PC-3 (cell line): ENCODE results near the gene CDH22. TPM values are rescaled to one million over a fixed set of nuclear protein-coding genes. Genes with fewer than 3 reads are reported as not detected.

ENCODE experiments used
- ATAC-seq: fragments of 200-7000 bp; cut with Tn5 transposase; 2 replicates; pipeline ENCODE4 v1.9.1; 2020; ENCODE audit warnings: mild to moderate bottlenecking, moderate library complexity
- BruUV-seq: library from RNA; stranded (reverse); fragments of 400-500 nt; replicated peaks from 2 replicates; lab custom pipeline; 2021; lab: Mats Ljungman, UMichigan
- CTCF ChIA-PET: fragments of 300-600 bp; sonication (Branson Sonifier 250); formaldehyde crosslinking; loops from one replicate; lab custom pipeline; 2022; ENCODE audit warnings: antibody characterized with exemption; lab: Charles Lee
- POLR2A ChIA-PET: fragments of 300-600 bp; sonication (Branson Sonifier 250); formaldehyde crosslinking; loops from one replicate; lab custom pipeline; 2022; ENCODE audit warnings: antibody characterized with exemption; ENCODE audit not compliant: unreplicated experiment; lab: Charles Lee
- DNase-seq: peaks from one replicate; pipeline ENCODE4 v3.0.0-alpha.2; 2015
- H2AFZ ChIP-seq: fragments of 300-600 bp; sonication (generic); 2 replicates; pipeline ENCODE4 v1.6.0; 2016; ENCODE audit warnings: antibody characterized with exemption, low read length
- H3F3A ChIP-seq: fragments of 300-600 bp; sonication (generic); one replicate; pipeline ENCODE4 v1.6.0; 2017; ENCODE audit warnings: antibody characterized with exemption, low read length, control low read depth, mild to moderate bottlenecking; ENCODE audit not compliant: unreplicated experiment
- H3K27ac ChIP-seq: fragments of 300-600 bp; sonication (generic); 2 replicates; pipeline ENCODE4 v1.5.1; 2016; ENCODE audit warnings: mild to moderate bottlenecking, low read length
- H3K27me3 ChIP-seq: fragments of 300-600 bp; sonication (generic); 2 replicates; pipeline ENCODE4 v1.6.1; 2016; ENCODE audit warnings: low read length, mixed read lengths
- H3K36me3 ChIP-seq: fragments of 300-600 bp; sonication (generic); 2 replicates; pipeline ENCODE4 v1.6.1; 2016; ENCODE audit warnings: low read depth, mixed run types, low read length, mixed read lengths
- H3K4me1 ChIP-seq: fragments of 300-600 bp; sonication (generic); 2 replicates; pipeline ENCODE4 v1.5.1; 2016; ENCODE audit warnings: low read length; ENCODE audit not compliant: insufficient read depth
- H3K4me2 ChIP-seq: fragments of 300-600 bp; sonication (generic); 2 replicates; pipeline ENCODE4 v1.6.0; 2016; ENCODE audit warnings: low read length
- H3K4me3 ChIP-seq: fragments of 300-600 bp; sonication (generic); 2 replicates; pipeline ENCODE4 v1.5.1; 2016; ENCODE audit warnings: mild to moderate bottlenecking, low read length, mixed read lengths
- H3K79me2 ChIP-seq: fragments of 300-600 bp; sonication (generic); 2 replicates; pipeline ENCODE4 v1.6.1; 2017; ENCODE audit warnings: low read length, mixed read lengths
- H3K9ac ChIP-seq: fragments of 300-600 bp; sonication (generic); 2 replicates; pipeline ENCODE4 v1.6.0; 2016; ENCODE audit warnings: mild to moderate bottlenecking, low read length
- H3K9me2 ChIP-seq: fragments of 300-600 bp; sonication (generic); replicated peaks from 2 replicates; pipeline ENCODE4 v1.6.1; 2016; ENCODE audit warnings: mixed run types, low read length, mixed read lengths
- H3K9me3 ChIP-seq: fragments of 300-600 bp; sonication (generic); 2 replicates; pipeline ENCODE4 v1.6.1; 2016; ENCODE audit warnings: low read length, mixed read lengths
- H4K20me1 ChIP-seq: fragments of 300-600 bp; sonication (generic); 2 replicates; pipeline ENCODE4 v1.6.1; 2016; ENCODE audit warnings: low read length, mixed read lengths
- CTCF ChIP-seq: fragments of 300-600 bp; sonication (generic); conservative IDR thresholded peaks from 2 replicates; pipeline ENCODE4 v1.5.1; 2017; ENCODE audit warnings: antibody characterized with exemption, low read depth, mild to moderate bottlenecking, low read length
- EZH2 ChIP-seq: fragments of 300-600 bp; sonication (generic); IDR thresholded peaks from one replicate; pipeline ENCODE4 v1.6.1; 2017; ENCODE audit warnings: antibody characterized with exemption, mild to moderate bottlenecking, low read length; ENCODE audit not compliant: unreplicated experiment
- EZH2phosphoT487 ChIP-seq: fragments of 300-600 bp; sonication (generic); IDR thresholded peaks from 2 replicates; pipeline ENCODE4 v1.6.1; 2018; ENCODE audit warnings: mild to moderate bottlenecking, antibody characterized with exemption, low read length, borderline replicate concordance
- intact Hi-C: fragments of 100-400 bp; cut with micrococcal nuclease; formaldehyde crosslinking; loops from 2 replicates; pipeline ENCODE4 v1.9.0; 2023
- total RNA-seq: library from RNA; depleted of rRNA; stranded (reverse); fragments of >200 nt; gene quantifications from 2 replicates; pipeline ENCODE4 v1.2.3, GENCODE V29; 2014

Gene CDH22
- total RNA-seq, 1 experiment from 2014 or later, result not detected

- peaks cover 83% of the 10 kb centered on the region for H3K27me3 ChIP-seq
- intact Hi-C loops, result no loop called here
- H3K4me1 ChIP-seq, result no peaks in the 10 kb centered on the region
- no peak overlapping the region for H3K4me2 ChIP-seq
- H3K36me3 ChIP-seq, result no peaks in the 10 kb centered on the region
- H2AFZ ChIP-seq, result no peak overlapping the region
- no peak overlapping the region for H3K9ac ChIP-seq
- no peaks in the 10 kb centered on the region for H3K9me2 ChIP-seq
- POLR2A ChIA-PET, result no interaction called here
- TF ChIP-seq EZH2 (no peak), CTCF (no peak), EZH2phosphoT487 (no peak)
- H3K4me3 ChIP-seq, result no peak overlapping the region
- no peaks in the 10 kb centered on the region for H3K9me3 ChIP-seq
- no TSS peak for BruUV-seq
- H3F3A ChIP-seq, result no peaks in the 10 kb centered on the region
- H4K20me1 ChIP-seq, result no peaks in the 10 kb centered on the region
- CTCF ChIA-PET, result no interaction called here
- no peak for ATAC-seq
- no peaks in the 10 kb centered on the region for H3K79me2 ChIP-seq
- no peak for DNase-seq
- H3K27ac ChIP-seq, result no peak overlapping the region
Measured at GRCh38 chr20:46160661-46161060, 147.6 kb downstream of the CDH22 start.

DNA sequence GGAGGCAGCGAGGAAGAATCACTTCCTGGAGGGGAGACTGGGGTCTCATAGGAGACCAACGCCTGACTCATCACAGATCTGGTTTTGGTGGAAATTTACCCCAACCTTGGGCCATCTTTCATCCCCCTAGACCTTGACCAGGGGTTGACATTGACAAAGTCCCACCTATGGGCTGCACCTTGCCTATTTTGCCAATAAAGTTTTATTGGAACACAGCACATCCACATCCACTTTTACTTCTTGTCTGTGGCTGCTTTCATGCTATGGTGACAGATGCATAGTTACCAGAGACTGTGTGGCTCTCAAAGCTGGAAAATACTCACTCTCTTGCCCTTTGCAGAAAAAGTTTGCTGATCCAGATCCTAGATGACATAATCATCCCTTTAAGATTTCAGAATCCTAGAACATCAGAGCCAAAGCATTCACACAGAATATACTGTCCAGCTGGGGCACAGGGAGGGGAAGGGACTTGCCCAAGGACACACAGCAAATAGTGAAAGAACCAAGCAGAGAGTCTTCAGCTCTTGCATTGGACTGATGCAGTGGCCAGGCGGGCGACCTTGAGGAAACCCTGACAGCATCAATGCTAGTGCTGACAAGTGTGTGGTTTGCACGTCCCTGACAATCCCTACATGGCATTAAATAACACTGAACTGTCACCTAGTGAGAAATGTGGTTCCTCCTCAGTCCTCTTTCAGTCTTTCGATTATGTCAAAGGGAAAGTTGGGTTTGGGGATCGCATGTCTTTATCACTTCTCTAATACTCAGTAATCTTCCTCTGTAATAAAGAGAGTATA is 149.0 kb downstream of the CDH22 start:
- ChIA-PET CTCF (no interaction called here), POLR2A (no interaction called here)
- Histone ChIP-seq H3K4me2 (no peak overlapping the region), H4K20me1 (no peaks in the 10 kb centered on the region), H3F3A (no peaks in the 10 kb centered on the region), H3K4me1 (no peaks in the 10 kb centered on the region), H3K4me3 (no peak overlapping the region), H3K9me2 (no peaks in the 10 kb centered on the region), H3K27ac (no peak overlapping the region), H3K27me3 (peaks cover 81% of the 10 kb centered on the region), H3K36me3 (no peaks in the 10 kb centered on the region), H3K9ac (no peak overlapping the region), H3K79me2 (no peaks in the 10 kb centered on the region), H3K9me3 (no peaks in the 10 kb centered on the region), H2AFZ (no peak overlapping the region)
- no peak for ATAC-seq
- BruUV-seq, result no TSS peak
- DNase-seq, result no peak
- intact Hi-C loops, result no loop called here
- no peak for TF ChIP-seq EZH2phosphoT487
- no peak for TF ChIP-seq CTCF
- TF ChIP-seq EZH2, result no peak

DNA sequence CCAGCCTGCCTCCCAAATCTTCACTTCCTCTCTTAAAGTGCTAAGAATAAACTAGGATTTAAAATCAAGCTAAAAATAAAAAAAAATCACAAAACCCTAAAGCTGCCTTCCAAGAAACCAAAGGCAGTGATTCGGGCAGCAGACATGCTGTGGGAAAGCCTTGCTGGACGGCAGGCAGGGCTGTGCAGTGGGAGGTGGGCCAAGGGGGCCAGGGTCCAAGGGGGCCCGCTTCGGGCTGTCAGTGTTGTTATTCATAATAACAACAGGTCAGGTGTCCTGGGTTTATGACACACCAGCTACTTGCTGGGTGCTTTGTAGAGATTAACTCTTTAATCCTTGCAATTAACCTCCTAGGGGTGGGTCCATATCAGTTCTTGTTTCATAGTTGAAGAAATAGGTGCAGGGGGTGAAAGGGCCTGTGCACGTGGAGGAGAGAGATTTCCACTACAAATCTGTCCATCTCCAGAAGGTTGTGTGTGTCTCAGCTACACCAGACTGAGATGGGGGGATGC is 149.8 kb downstream of the CDH22 start:
- Histone ChIP-seq H3K9me2 (no peaks in the 10 kb centered on the region), H3K4me3 (no peak overlapping the region), H3K27ac (no peak overlapping the region), H2AFZ (no peak overlapping the region), H3K4me2 (no peak overlapping the region), H3K9me3 (no peaks in the 10 kb centered on the region), H4K20me1 (no peaks in the 10 kb centered on the region), H3K79me2 (no peaks in the 10 kb centered on the region), H3K9ac (no peak overlapping the region), H3K27me3 (peaks cover 81% of the 10 kb centered on the region), H3F3A (no peaks in the 10 kb centered on the region), H3K4me1 (no peaks in the 10 kb centered on the region), H3K36me3 (no peaks in the 10 kb centered on the region)
- TF ChIP-seq EZH2 (no peak), CTCF (no peak), EZH2phosphoT487 (no peak)
- POLR2A ChIA-PET, result no interaction called here
- ATAC-seq (no peak), DNase-seq (no peak)
- no TSS peak for BruUV-seq
- CTCF ChIA-PET, result no interaction called here
- intact Hi-C loops, result no loop called here
